OCI-LY1 (cell line): ENCODE results near the gene MAN2B2.

ENCODE experiments used
- CTCF ChIP-seq: fragments of 200-600 bp; sonication (generic), shearing (Covaris generic); IDR thresholded peaks from 2 replicates; pipeline ENCODE4 v1.5.1; 2017; ENCODE audit warnings: mild to moderate bottlenecking, antibody characterized with exemption, low read length, moderate library complexity, mixed read lengths
- EZH2 ChIP-seq: fragments of 200-600 bp; sonication (generic), shearing (Covaris generic); IDR thresholded peaks from 2 replicates; pipeline ENCODE4 v1.8.0; 2017; ENCODE audit warnings: borderline replicate concordance, mixed run types, mild to moderate bottlenecking, antibody characterized with exemption, low read length, moderate library complexity, mixed read lengths

- TF ChIP-seq CTCF (no peak), EZH2 (no peak)
Observed at GRCh38 chr4:6541789-6542188, 33.2 kb upstream of the MAN2B2 start.
